WTC11 (cell line): ENCODE data around the gene ACSBG1.

Experiments
- ATF3 ChIP-seq: sonication (generic); formaldehyde crosslinking; conservative IDR thresholded peaks from 2 replicates; pipeline ENCODE4 v1.8.1; 2022; ENCODE audit warnings: mild to moderate bottlenecking, missing genetic modification reagents
- CTCF ChIP-seq: fragments of 200-600 bp; IDR thresholded peaks from 2 replicates; pipeline ENCODE4 v1.8.0; 2022; ENCODE audit warnings: antibody characterized with exemption
- SMAD3 ChIP-seq: sonication (generic); formaldehyde crosslinking; IDR thresholded peaks from 2 replicates; pipeline ENCODE4 v1.8.0; 2022; ENCODE audit warnings: missing genetic modification reagents, mild to moderate bottlenecking, borderline replicate concordance
- USF1 ChIP-seq: sonication (generic); formaldehyde crosslinking; IDR thresholded peaks from 2 replicates; pipeline ENCODE4 v1.8.0; 2022; ENCODE audit warnings: mild to moderate bottlenecking, missing genetic modification reagents

- TF ChIP-seq SMAD3 (CRISPR knock-in tag) (no peak), CTCF (no peak), ATF3 (no peak), USF1 (CRISPR knock-in tag) (no peak)
Measured at GRCh38 chr15:78154955-78155354, 79.4 kb downstream of the ACSBG1 start.
